B cell (primary cell): Measurements from ENCODE around the gene CARNS1. TPM values are rescaled to one million over a fixed set of nuclear protein-coding genes. Genes with fewer than 3 reads are reported as not detected.

Experiments
- ATAC-seq: fragments of 200-7000 bp; cut with Tn5 transposase; one replicate; pipeline ENCODE4 v1.10.0; 2021; ENCODE audit warnings: low read depth, mild to moderate bottlenecking, moderate number of reproducible peaks, moderate library complexity
- CTCF ChIA-PET: fragments of 350-600 bp; sonication (Branson Sonifier 250); formaldehyde crosslinking; loops from one replicate; lab custom pipeline; 2021; ENCODE audit warnings: antibody characterized with exemption, inconsistent platforms; lab: Charles Lee
- POLR2A ChIA-PET: fragments of 350-600 bp; sonication (Branson Sonifier 250); formaldehyde crosslinking; loops from one replicate; lab custom pipeline; 2021; ENCODE audit warnings: antibody characterized with exemption; lab: Charles Lee
- DNase-seq: peaks from one replicate; pipeline ENCODE4 v3.0.0; 2013
- H2AFZ ChIP-seq: 2 replicates; pipeline ENCODE4 v1.6.1; 2012; ENCODE audit warnings: mild to moderate bottlenecking, low read depth, low read length; ENCODE audit not compliant: insufficient read depth, poor library complexity, severe bottlenecking
- H3K27ac ChIP-seq, 2 donors: 1 replicate in 1 of 2; 2 replicates in 1 of 2; pipeline ENCODE4 v1.5.1; 2012 to 2013; ENCODE audit warnings: low read length in 2 of 2, mild to moderate bottlenecking in 2 of 2, moderate library complexity in 1 of 2
- H3K27me3 ChIP-seq, 4 experiments: fragments of 200-600 bp in 1 of 4; sonication (generic) in 1 of 4; replicated peaks in 1 of 4; 1 replicate in 2 of 4; 2 replicates in 2 of 4; pipeline versions ENCODE4 v1.6.1 to v1.7.0; 2013 to 2016; ENCODE audit warnings: low read length in 3 of 4, mild to moderate bottlenecking in 2 of 4, mixed read lengths in 1 of 4, moderate library complexity in 1 of 4; ENCODE audit not compliant: insufficient read depth in 4 of 4, control insufficient read depth in 3 of 4; ENCODE audit errors: control extremely low read depth in 1 of 4
- H3K36me3 ChIP-seq, 2 experiments: replicated peaks in 1 of 2; 1 replicate in 1 of 2; 2 replicates in 1 of 2; pipeline versions ENCODE4 v1.6.1 to v1.7.1; 2013; ENCODE audit warnings: low read length in 1 of 2; ENCODE audit not compliant: insufficient read depth in 2 of 2, control insufficient read depth in 1 of 2; ENCODE audit errors: control extremely low read depth in 1 of 2, extremely low read depth in 1 of 2
- H3K4me1 ChIP-seq, 2 donors: fragments of 200-600 bp in 1 of 2; sonication (generic) in 1 of 2; 1 replicate in 1 of 2; 2 replicates in 1 of 2; pipeline versions ENCODE4 v1.5.1 to v1.6.1; 2013 to 2017; ENCODE audit warnings: low read length in 2 of 2; ENCODE audit not compliant: control insufficient read depth in 2 of 2, insufficient read depth in 2 of 2
- H3K4me2 ChIP-seq: replicated peaks from 2 replicates; pipeline ENCODE3; 2012; ENCODE audit warnings: mild to moderate bottlenecking, low read depth, low read length; ENCODE audit not compliant: poor library complexity, severe bottlenecking
- H3K4me3 ChIP-seq, 5 experiments: fragments of 200-600 bp in 1 of 5; sonication (generic) in 1 of 5; 1 replicate in 3 of 5; 2 replicates in 2 of 5; pipeline versions ENCODE4 v1.5.1 to v1.7.0; 2011 to 2016; ENCODE audit warnings: low read length in 4 of 5, mild to moderate bottlenecking in 4 of 5, low read depth in 2 of 5, control low read depth in 1 of 5, moderate library complexity in 1 of 5; ENCODE audit not compliant: insufficient read depth in 1 of 5; ENCODE audit errors: control extremely low read depth in 1 of 5, extremely low read depth in 1 of 5
- H3K79me2 ChIP-seq: fragments of 200-600 bp; sonication (generic); one replicate; pipeline ENCODE4 v1.6.0; 2016; ENCODE audit warnings: low read length; ENCODE audit not compliant: control insufficient read depth, insufficient read depth
- H3K9ac ChIP-seq: fragments of 200-600 bp; sonication (generic); 2 replicates; pipeline ENCODE4 v1.6.1; 2017; ENCODE audit warnings: mild to moderate bottlenecking, low read length, moderate library complexity
- H3K9me3 ChIP-seq, 3 donors: one replicate each; pipeline versions ENCODE4 v1.6.1 to v1.7.1; 2013; ENCODE audit warnings: low read length in 2 of 3; ENCODE audit not compliant: control insufficient read depth in 2 of 3, insufficient read depth in 1 of 3; ENCODE audit errors: control extremely low read depth in 1 of 3
- H4K20me1 ChIP-seq: 2 replicates; pipeline ENCODE4 v1.6.0; 2012; ENCODE audit warnings: mild to moderate bottlenecking, low read length; ENCODE audit not compliant: insufficient read depth, control insufficient read depth, poor library complexity, severe bottlenecking
- H3K27ac Mint-ChIP-seq: one replicate; pipeline ENCODE4 v1.8.0; 2021; ENCODE audit warnings: mixed read lengths
- H3K27me3 Mint-ChIP-seq: one replicate; pipeline ENCODE4 v1.8.0; 2021; ENCODE audit warnings: mixed read lengths
- H3K4me1 Mint-ChIP-seq: one replicate; pipeline ENCODE4 v1.8.0; 2021; ENCODE audit warnings: mixed read lengths
- H3K4me3 Mint-ChIP-seq: one replicate; pipeline ENCODE4 v1.8.0; 2021; ENCODE audit warnings: mixed read lengths
- H3K9me3 Mint-ChIP-seq: one replicate; pipeline ENCODE4 v1.8.0; 2022; ENCODE audit warnings: mixed read lengths; ENCODE audit not compliant: insufficient read depth
- CTCF ChIP-seq: fragments of 200-600 bp; IDR thresholded peaks from one replicate; pipeline ENCODE4 v1.8.0; 2022; ENCODE audit warnings: antibody characterized with exemption, mild to moderate bottlenecking
- EZH2 ChIP-seq: IDR thresholded peaks from 2 replicates; pipeline ENCODE4 v1.6.1; 2012; ENCODE audit warnings: borderline replicate concordance, low read depth, mild to moderate bottlenecking, moderate library complexity, low read length; ENCODE audit not compliant: insufficient read depth, poor library complexity, severe bottlenecking
- WGBS: methylation state at CpG from one replicate; pipeline ENCODE4 v1.1.5; 2013; ENCODE audit warnings: missing lambda C conversion rate; ENCODE audit not compliant: insufficient coverage; 5-methylcytosine and 5-hydroxymethylcytosine counted together
- intact Hi-C: fragments of 100-400 bp; cut with micrococcal nuclease; formaldehyde crosslinking; loops from one replicate; pipeline ENCODE4 v1.10.0; 2022
- polyA plus RNA-seq: library from polyadenylated mRNA; depleted of rRNA; stranded (reverse); fragments of >200 nt; gene quantifications from 2 replicates; pipeline ENCODE4 v1.2.3, GENCODE V29; 2012
- total RNA-seq, 2 donors: library from RNA; stranded (reverse); fragments of 120-200 nt in 1 of 2; gene quantifications; 1 replicate in 1 of 2; 2 replicates in 1 of 2; pipeline versions ENCODE4 v1.2.3 to v1.2.4, GENCODE V29; 2013 to 2022

Gene CARNS1
- total and polyA plus RNA-seq, 2 donors (not counting 1 experiment from before 2014, with no cell fraction given), result 24.1 to 41.1 TPM

GRCh38 chr11:67469508-67469811, 54.0 kb downstream of the CARNS1 start:
- POLR2A ChIA-PET, result interaction anchor here (1.0 to 10.4 kb wide), 10 partner anchors 10 to 66 kb away, joined by 3 to 215 read pairs (median 24); partner anchors contain the start of genes AIP, CORO1B, PPP1CA and PTPRCAP
- peak overlapping the region; percentile 89 for H3K27ac Mint-ChIP-seq
- H3K27me3 Mint-ChIP-seq, result no peaks in the 10 kb centered on the region

More at GRCh38 chr11:67469508-67469811, 54.0 kb downstream of the CARNS1 start:
- peaks cover 46% of the 10 kb centered on the region for H3K4me1 Mint-ChIP-seq
- Histone ChIP-seq H3K27me3 (no peaks in the 10 kb centered on the region), H3K79me2 (peaks cover 40% of the 10 kb centered on the region), H3K4me1 (peaks cover 28 to 52% of the 10 kb centered on the region in 2 donors), H3K4me3 (peak overlapping the region; percentile 58 to 69 (median 61)), H3K36me3 (peaks cover 2 to 9% of the 10 kb centered on the region in 2 experiments), H3K9ac (peak overlapping the region; percentile 65), H3K4me2 (peak overlapping the region; percentile 98), H3K9me3 (no peaks in the 10 kb centered on the region), H2AFZ (peak overlapping the region; percentile 78), H4K20me1 (peaks cover 10% of the 10 kb centered on the region), H3K27ac (peak overlapping the region; percentile 73 to 78)
- DNase-seq (no peak), ATAC-seq (no peak)
- WGBS, result 21% methylated on average over 9 of the region's 9 CpGs
- no peaks in the 10 kb centered on the region for H3K9me3 Mint-ChIP-seq
- intact Hi-C loops, result loop anchor here (1.0 kb wide), 8 partner anchors 14 to 115 kb away; partner anchors contain the start of genes AIP, PPP1CA, PTPRCAP and RAD9A
- TF ChIP-seq EZH2 (no peak), CTCF (no peak)
- peak overlapping the region; percentile 95 for H3K4me3 Mint-ChIP-seq
- CTCF ChIA-PET, result interaction anchor here (0.6 to 6.7 kb wide), 15 partner anchors 10 to 127 kb away, joined by 3 to 64 read pairs (median 5); partner anchors contain the start of genes CDK2AP2, CORO1B, PITPNM1 and PPP1CA
